Lower leg skin (tissue), 4 donors: ENCODE data around the gene GLOD5. TPM values are rescaled to one million over a fixed set of nuclear protein-coding genes. Genes with fewer than 3 reads are reported as not detected.

Experiments used
- DNase-seq, 2 donors: peaks; one replicate each; pipeline ENCODE4 v3.0.0-alpha.2; 2019; ENCODE audit warnings: low spot score in 2 of 2
- H3K4me3 ChIP-seq: fragments of 200-600 bp; sonication (generic); 2 replicates; pipeline ENCODE4 v1.5.1; 2017; ENCODE audit warnings: mild to moderate bottlenecking, low read depth; ENCODE audit not compliant: poor library complexity, severe bottlenecking
- POLR2A ChIP-seq, 2 donors: fragments of 450-650 bp; IDR thresholded peaks; one replicate each; pipeline ENCODE4 v1.6.1; 2016 to 2017; ENCODE audit warnings: antibody characterized with exemption in 2 of 2, mild to moderate bottlenecking in 1 of 2, moderate library complexity in 1 of 2
- WGBS, 2 donors: methylation state at CpG; one replicate each; pipeline ENCODE4 v1.1.5; 2018; 5-methylcytosine and 5-hydroxymethylcytosine counted together
- intact Hi-C: fragments of 100-400 bp; cut with DNase I; formaldehyde crosslinking; loops from one replicate; pipeline ENCODE4 v1.15.0; 2023; ENCODE audit warnings: low total_unique reads
- total RNA-seq, 4 donors: library from RNA; depleted of rRNA; stranded (reverse); fragments of >200 nt; gene quantifications; one replicate each; pipeline ENCODE4 v1.1.0, GENCODE V29; 2016
- TF ChIP-seq, protein P1 (sequence below), 3 donors: fragments of 450-650 bp; IDR thresholded peaks; one replicate each; pipeline ENCODE4 v1.5.1; 2016; ENCODE audit warnings: antibody characterized with exemption in 3 of 3, mild to moderate bottlenecking in 3 of 3, moderate library complexity in 2 of 3

Gene GLOD5
- total RNA-seq, 4 donors from 2014 or later, result not detected

- H3K4me3 ChIP-seq, result no peak overlapping the region
- WGBS, 2 donors, result 68 to 73% methylated on average over 1 of the region's 1 CpG
- TF ChIP-seq, protein P1, sequence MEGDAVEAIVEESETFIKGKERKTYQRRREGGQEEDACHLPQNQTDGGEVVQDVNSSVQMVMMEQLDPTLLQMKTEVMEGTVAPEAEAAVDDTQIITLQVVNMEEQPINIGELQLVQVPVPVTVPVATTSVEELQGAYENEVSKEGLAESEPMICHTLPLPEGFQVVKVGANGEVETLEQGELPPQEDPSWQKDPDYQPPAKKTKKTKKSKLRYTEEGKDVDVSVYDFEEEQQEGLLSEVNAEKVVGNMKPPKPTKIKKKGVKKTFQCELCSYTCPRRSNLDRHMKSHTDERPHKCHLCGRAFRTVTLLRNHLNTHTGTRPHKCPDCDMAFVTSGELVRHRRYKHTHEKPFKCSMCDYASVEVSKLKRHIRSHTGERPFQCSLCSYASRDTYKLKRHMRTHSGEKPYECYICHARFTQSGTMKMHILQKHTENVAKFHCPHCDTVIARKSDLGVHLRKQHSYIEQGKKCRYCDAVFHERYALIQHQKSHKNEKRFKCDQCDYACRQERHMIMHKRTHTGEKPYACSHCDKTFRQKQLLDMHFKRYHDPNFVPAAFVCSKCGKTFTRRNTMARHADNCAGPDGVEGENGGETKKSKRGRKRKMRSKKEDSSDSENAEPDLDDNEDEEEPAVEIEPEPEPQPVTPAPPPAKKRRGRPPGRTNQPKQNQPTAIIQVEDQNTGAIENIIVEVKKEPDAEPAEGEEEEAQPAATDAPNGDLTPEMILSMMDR (IDR thresholded peaks at IDR 0.05), result no peak
- TF ChIP-seq POLR2A (IDR thresholded peaks at IDR 0.05), result no peak
Observed at GRCh38 chrX:48736303-48736702, 25.2 kb upstream of the GLOD5 start.

DNA sequence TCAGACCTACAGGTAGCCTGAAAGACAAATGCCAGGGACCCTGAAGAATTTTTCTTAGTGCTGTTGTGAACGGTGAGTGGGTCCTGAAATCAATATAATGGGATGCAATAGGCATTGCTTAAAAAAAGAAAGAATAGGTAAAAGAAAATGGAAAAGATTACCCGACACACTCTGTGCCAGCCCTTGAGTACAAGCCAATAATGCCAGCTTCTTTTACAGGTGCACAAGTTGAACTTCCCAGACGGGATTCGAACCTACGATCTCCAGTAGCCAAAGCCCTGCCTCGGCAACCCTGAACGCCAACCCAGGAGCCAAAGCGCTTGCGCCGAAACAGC is 24.7 kb upstream of the GLOD5 start:
- intact Hi-C loops, result no loop called here
- DNase-seq, result no peak
- TF ChIP-seq, protein P1 (IDR thresholded peaks at IDR 0.05), result no peak
- no peak for TF ChIP-seq POLR2A (IDR thresholded peaks at IDR 0.05)
- WGBS, 2 donors, result 7 to 60% methylated on average over 10 of the region's 10 CpGs
- H3K4me3 ChIP-seq, result no peak overlapping the region

More at GRCh38 chrX:48736303-48736702, 25.2 kb upstream of the GLOD5 start:
- no peak for DNase-seq
- intact Hi-C loops, result no loop called here

GRCh38 chrX:48737213-48737938 is 24.2 kb upstream of the GLOD5 start:
- H3K4me3 ChIP-seq, result no peak overlapping the region
- TF ChIP-seq, protein P1 (IDR thresholded peaks at IDR 0.05), result no peak
- peak in 1 of 2 donors; percentile 41 for TF ChIP-seq POLR2A (IDR thresholded peaks at IDR 0.05)
- peak; percentile 89 to 97 for DNase-seq
- intact Hi-C loops, result no loop called here
- 0 to 37% methylated on average over 26 to 48 of the region's 48 CpGs for whole genome bisulfite sequencing, 2 donors

DNA sequence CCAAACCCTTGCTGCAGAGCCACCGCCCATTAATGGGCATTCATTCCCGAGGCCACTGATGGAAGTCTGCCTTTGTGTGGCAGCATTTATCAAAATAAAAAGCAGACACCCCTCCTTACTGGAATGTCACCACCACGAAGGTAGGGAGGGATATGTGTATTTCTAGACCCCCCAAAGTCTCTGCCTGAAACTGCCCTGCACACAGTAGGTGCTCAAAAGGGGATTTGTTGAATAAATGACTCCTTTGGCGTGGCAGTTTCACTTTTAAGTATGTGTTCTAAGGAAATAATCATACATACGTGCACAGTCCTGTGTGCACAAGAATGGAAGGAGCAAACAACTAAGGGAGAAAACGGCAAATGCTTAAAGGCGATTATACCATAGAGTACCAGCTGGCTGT is 23.6 kb upstream of the GLOD5 start:
- TF ChIP-seq POLR2A (IDR thresholded peaks at IDR 0.05), result no peak
- TF ChIP-seq, protein P1 (IDR thresholded peaks at IDR 0.05), result no peak
- WGBS, 2 donors, result 24 to 49% methylated on average over 7 of the region's 7 CpGs
- H3K4me3 ChIP-seq, result no peak overlapping the region
- intact Hi-C loops, result no loop called here
- no peak for DNase-seq

DNA sequence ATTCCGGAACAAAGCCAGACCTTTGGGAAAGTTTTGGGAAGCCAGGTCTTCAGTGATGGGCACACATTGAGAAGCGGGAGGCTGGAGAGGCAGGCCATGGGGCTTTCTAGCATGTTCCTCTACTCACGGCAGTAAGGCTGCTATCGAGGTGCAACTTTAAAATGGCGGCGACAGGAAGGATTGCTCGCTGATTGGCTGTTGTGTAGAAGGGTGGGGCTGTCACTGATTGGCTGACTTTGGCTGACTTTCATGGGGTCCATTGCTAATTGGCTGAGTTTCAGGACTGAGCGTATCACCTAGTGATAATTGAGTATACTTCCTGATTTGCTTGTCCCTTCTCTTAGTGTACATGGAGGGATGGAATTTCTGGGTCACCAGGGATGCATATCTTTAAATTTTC is 19.7 kb upstream of the GLOD5 start:
- WGBS, 2 donors, result 95 to 99% methylated on average over 8 of the region's 8 CpGs
- DNase-seq, result no peak
- no peak overlapping the region for H3K4me3 ChIP-seq
- intact Hi-C loops, result no loop called here
- no peak for TF ChIP-seq POLR2A (IDR thresholded peaks at IDR 0.05)
- TF ChIP-seq, protein P1 (IDR thresholded peaks at IDR 0.05), result no peak

DNA sequence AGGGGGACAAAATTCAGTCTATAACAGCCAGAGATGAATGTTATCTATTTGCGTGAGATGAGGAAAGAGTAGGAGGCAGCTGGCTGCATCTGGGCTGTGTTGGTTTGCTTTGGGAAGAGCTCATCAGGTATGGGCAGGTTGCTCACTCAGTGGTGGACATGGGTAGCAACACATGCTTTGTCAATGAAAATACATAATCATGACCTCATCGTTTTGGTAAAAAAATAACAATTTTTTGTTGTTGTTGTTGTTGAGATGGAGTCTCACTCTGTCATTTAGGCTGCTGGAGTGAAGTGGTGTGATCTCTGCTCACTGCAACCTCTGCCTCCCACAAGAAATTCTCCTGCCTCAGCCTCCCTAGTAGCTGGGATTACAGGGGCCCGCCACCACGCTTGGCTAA is 16.3 kb upstream of the GLOD5 start:
- no peak overlapping the region for H3K4me3 ChIP-seq
- DNase-seq, result no peak
- 84 to 90% methylated on average over 4 of the region's 4 CpGs for WGBS, 2 donors
- TF ChIP-seq POLR2A (IDR thresholded peaks at IDR 0.05), result no peak
- TF ChIP-seq, protein P1 (IDR thresholded peaks at IDR 0.05), result no peak
- intact Hi-C loops, result no loop called here
